HepG2 (cell line): ENCODE measurements around the gene FAM222B. TPM values are rescaled to one million over a fixed set of nuclear protein-coding genes. Genes with fewer than 3 reads are reported as not detected.
A peak's percentile ranks its signal among the peaks of the same experiment; 100 is the strongest.

Source experiments
- DZIP1 ChIP-seq: sonication (generic); formaldehyde crosslinking; IDR thresholded peaks from 2 replicates; pipeline ENCODE4 v1.5.0; 2020; ENCODE audit warnings: mild to moderate bottlenecking, missing genetic modification reagents
- EEA1 ChIP-seq: sonication (generic); formaldehyde crosslinking; IDR thresholded peaks from 2 replicates; pipeline ENCODE4 v1.5.1; 2020; ENCODE audit warnings: mild to moderate bottlenecking, missing genetic modification reagents, borderline replicate concordance
- FOXJ3 ChIP-seq: sonication (generic); formaldehyde crosslinking; IDR thresholded peaks from 2 replicates; pipeline ENCODE4 v1.4.0; 2020; ENCODE audit warnings: missing genetic modification reagents, mild to moderate bottlenecking, borderline replicate concordance
- GABPA ChIP-seq, 2 experiments: IDR thresholded peaks; 2 replicates each; pipeline ENCODE4 v1.6.1; 2011 to 2016; ENCODE audit warnings: low read depth in 2 of 2, low read length in 1 of 2, missing biosample characterization in 1 of 2, missing genetic modification characterization in 1 of 2
- HNRNPL ChIP-seq: fragments of 200-400 bp; formaldehyde crosslinking; IDR thresholded peaks from 2 replicates; pipeline ENCODE4 v1.6.1; 2017; ENCODE audit warnings: mild to moderate bottlenecking, low read depth, low read length
- IKZF1 ChIP-seq: fragments of 450-650 bp; IDR thresholded peaks from 2 replicates; pipeline ENCODE4 v1.7.1; 2016
- KAT2B ChIP-seq: fragments of 150-350 bp; IDR thresholded peaks from 2 replicates; pipeline ENCODE4 v1.6.1; 2014; ENCODE audit warnings: low read depth, low read length, borderline replicate concordance
- KAT7 ChIP-seq: IDR thresholded peaks from 2 replicates; pipeline ENCODE4 v1.6.1; 2018; ENCODE audit warnings: borderline replicate concordance, missing compliant biosample characterization
- KLF13 ChIP-seq: sonication (generic); formaldehyde crosslinking; IDR thresholded peaks from 2 replicates; pipeline ENCODE4 v1.4.0; 2020; ENCODE audit warnings: mild to moderate bottlenecking, missing genetic modification reagents
- MXD1 ChIP-seq: sonication (generic); formaldehyde crosslinking; IDR thresholded peaks from 2 replicates; pipeline ENCODE4 v1.4.0; 2020; ENCODE audit warnings: mild to moderate bottlenecking, missing genetic modification reagents
- NCOA1 ChIP-seq: sonication (generic); formaldehyde crosslinking; IDR thresholded peaks from 2 replicates; pipeline ENCODE4 v1.9.0; 2021; ENCODE audit warnings: missing genetic modification reagents
- NCOA5 ChIP-seq: sonication (generic); formaldehyde crosslinking; IDR thresholded peaks from 2 replicates; pipeline ENCODE4 v1.4.0; 2020; ENCODE audit warnings: missing genetic modification reagents
- PITX1 ChIP-seq: sonication (generic); formaldehyde crosslinking; IDR thresholded peaks from 2 replicates; pipeline ENCODE4 v1.5.1; 2020; ENCODE audit warnings: mild to moderate bottlenecking, missing genetic modification reagents
- SIX1 ChIP-seq: sonication (generic); formaldehyde crosslinking; IDR thresholded peaks from 2 replicates; pipeline ENCODE4 v1.4.0; 2020; ENCODE audit warnings: missing genetic modification reagents, borderline replicate concordance
- TRIM22 ChIP-seq: fragments of 450-650 bp; IDR thresholded peaks from 2 replicates; pipeline ENCODE4 v1.6.1; 2017
- YEATS4 ChIP-seq: sonication (generic); formaldehyde crosslinking; IDR thresholded peaks from 2 replicates; pipeline ENCODE4 v1.4.0; 2020; ENCODE audit warnings: missing genetic modification reagents, borderline replicate concordance
- ZBTB3 ChIP-seq: sonication (generic); formaldehyde crosslinking; IDR thresholded peaks from 2 replicates; pipeline ENCODE4 v1.4.0; 2020; ENCODE audit warnings: low read depth, mild to moderate bottlenecking, moderate library complexity, missing genetic modification reagents, borderline replicate concordance
- ZGPAT ChIP-seq: IDR thresholded peaks from 2 replicates; pipeline ENCODE4 v1.6.1; 2016; ENCODE audit warnings: mild to moderate bottlenecking
- ZNF124 ChIP-seq: sonication (generic); formaldehyde crosslinking; IDR thresholded peaks from 2 replicates; pipeline ENCODE4 v1.4.0; 2020; ENCODE audit warnings: missing genetic modification reagents
- ZNF207 ChIP-seq: fragments of 450-650 bp; IDR thresholded peaks from 2 replicates; pipeline ENCODE4 v1.6.1; 2016; ENCODE audit warnings: antibody characterized with exemption, borderline replicate concordance
- ZNF572 ChIP-seq: sonication (generic); formaldehyde crosslinking; IDR thresholded peaks from 2 replicates; pipeline ENCODE4 v1.5.1; 2020; ENCODE audit warnings: mild to moderate bottlenecking, missing genetic modification reagents
- ZNF598 ChIP-seq: sonication (generic); formaldehyde crosslinking; IDR thresholded peaks from 2 replicates; pipeline ENCODE4 v1.5.1; 2020; ENCODE audit warnings: mild to moderate bottlenecking, missing genetic modification reagents, borderline replicate concordance
- ZNF660 ChIP-seq: sonication (generic); formaldehyde crosslinking; IDR thresholded peaks from 2 replicates; pipeline ENCODE4 v1.5.1; 2020; ENCODE audit warnings: mild to moderate bottlenecking, low read depth, missing genetic modification reagents, borderline replicate concordance
- polyA plus RNA-seq, 8 experiments: library from polyadenylated mRNA; depleted of rRNA in 3 of 8; stranded (reverse) in 7 of 8; unstranded in 1 of 8; fragments of >200 nt; fragmentation: Illumina TruSeq in 4 of 8; extraction: Trizol in 4 of 8; gene quantifications; 2 replicates each; pipeline versions ENCODE4 v1.2.1 to v1.2.3, GENCODE V29; 2011 to 2016; ENCODE audit warnings: low read depth in 4 of 8, missing spikeins in 1 of 8, mixed read lengths in 1 of 8; ENCODE audit not compliant: insufficient read depth in 1 of 8
- total RNA-seq, 5 experiments: library from RNA; depleted of rRNA; stranded (reverse); fragments of >200 nt; fragmentation: Illumina TruSeq; extraction: Trizol; gene quantifications; 2 replicates each; pipeline ENCODE4 v1.2.3, GENCODE V29; 2016; ENCODE audit warnings: low read depth in 1 of 5

FAM222B gene
- total and polyA plus RNA-seq, 2 of the 13 experiments (the other 11 are each of a cell fraction or from before 2014, with no cell fraction given), result 3.5 to 7.3 TPM

- TF ChIP-seq TRIM22 (no peak), KAT2B (no peak), NCOA5 (CRISPR knock-in tag) (no peak), GABPA (IDR thresholded peaks at IDR 0.05; ENCODE audit: low read depth, low read length) (peak; percentile 27; the same call in 1 of the 2 replicates), GABPA (CRISPR knock-in tag; IDR thresholded peaks at IDR 0.05; ENCODE audit: low read depth) (no peak), MXD1 (no peak; the same call in 1 of the 2 replicates), PITX1 (CRISPR knock-in tag) (no peak), ZNF124 (CRISPR knock-in tag) (0 out of 2 replicates have a peak, but pooled peaks have one; percentile 18), ZNF572 (0 out of 2 replicates have a peak, but pooled peaks have one; percentile 24), YEATS4 (CRISPR knock-in tag) (no peak), ZNF598 (CRISPR knock-in tag) (0 out of 2 replicates have a peak, but pooled peaks have one; percentile 41), ZBTB3 (CRISPR knock-in tag) (0 out of 2 replicates have a peak, but pooled peaks have one; percentile 44), DZIP1 (CRISPR knock-in tag) (no peak), ZNF660 (no peak), ZGPAT (CRISPR knock-in tag) (no peak), FOXJ3 (CRISPR knock-in tag) (no peak), HNRNPL (peak; percentile 61; the same call in 1 of the 2 replicates), EEA1 (CRISPR knock-in tag) (peak; percentile 38; the same call in 1 of the 2 replicates), SIX1 (no peak; the same call in 1 of the 2 replicates), ZNF207 (no peak), NCOA1 (no peak), KAT7 (CRISPR knock-in tag) (no peak), KLF13 (CRISPR knock-in tag) (no peak), IKZF1 (no peak)
Observed at GRCh38 chr17:28743243-28744103, 99.1 kb downstream of the FAM222B start, which contains the start of gene TRAF4 (continued).
